ENCODE data around the gene TCERG1L. TPM values are rescaled to one million over a fixed set of nuclear protein-coding genes. Genes with fewer than 3 reads are reported as not detected.

Gene TCERG1L
- total and polyA plus RNA-seq, 8 donors, result 0.18 TPM; not detected in 7

DNA sequence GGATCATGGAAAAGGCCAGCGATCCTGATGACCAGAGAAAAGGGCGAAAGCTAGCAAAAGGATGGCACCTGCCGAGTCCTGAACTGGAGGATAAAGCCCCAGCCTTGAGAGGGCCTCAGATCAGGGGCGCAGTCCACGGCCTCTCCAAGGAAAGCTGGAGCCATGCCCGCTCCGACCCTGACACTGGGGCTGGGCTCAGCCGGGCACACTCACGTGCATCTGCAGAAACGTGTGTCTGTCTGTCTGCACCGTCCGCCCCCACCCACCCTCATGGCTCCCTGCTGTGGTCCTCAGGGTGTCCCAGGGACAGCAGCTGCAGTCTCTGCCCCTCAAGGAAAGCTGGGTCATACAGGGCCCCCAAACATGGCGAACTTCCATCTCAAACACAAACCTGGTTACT lies 200.5 kb downstream of the TCERG1L start:
- intact Hi-C loops (cut with DNase I; ENCODE audit: low total_unique reads), result no loop called here
- TF ChIP-seq POLR2A (IDR thresholded peaks at IDR 0.05), result no peak
- TF ChIP-seq CTCF (IDR thresholded peaks at IDR 0.05), result no peak
- TF ChIP-seq POLR2AphosphoS5 (IDR thresholded peaks at IDR 0.05), result no peak
- no peak for TF ChIP-seq EP300 (IDR thresholded peaks at IDR 0.05)
- no peaks in the 10 kb centered on the region for H3K36me3 ChIP-seq
- H3K27ac ChIP-seq, result no peak overlapping the region
- WGBS, 5 donors, result 71 to 87% (median 85%) methylated on average over 13 of the region's 13 CpGs
- H3K4me1 ChIP-seq, result no peaks in the 10 kb centered on the region
- no peak for DNase-seq
- H3K4me3 ChIP-seq, result no peak overlapping the region
- no peaks in the 10 kb centered on the region for H3K27me3 ChIP-seq
- H3K9me3 ChIP-seq, result peaks cover 0 to 17% (median 7%) of the 10 kb centered on the region in 4 donors

- no peak overlapping the region for H3K27ac ChIP-seq
- no peaks in the 10 kb centered on the region for H3K27me3 ChIP-seq
- 71 to 86% (median 84%) methylated on average over 10 to 11 of the region's 11 CpGs for WGBS, 5 donors
- no peaks in the 10 kb centered on the region for H3K36me3 ChIP-seq
- H3K9me3 ChIP-seq, result peaks cover 0 to 21% (median 8%) of the 10 kb centered on the region in 4 donors
- intact Hi-C loops (cut with DNase I; ENCODE audit: low total_unique reads), result no loop called here
- DNase-seq, result no peak
- no peaks in the 10 kb centered on the region for H3K4me1 ChIP-seq
- H3K4me3 ChIP-seq, result no peak overlapping the region
- no peak for TF ChIP-seq POLR2A (IDR thresholded peaks at IDR 0.05)
- TF ChIP-seq CTCF (IDR thresholded peaks at IDR 0.05), result no peak
- no peak for TF ChIP-seq EP300 (IDR thresholded peaks at IDR 0.05)
- TF ChIP-seq POLR2AphosphoS5 (IDR thresholded peaks at IDR 0.05), result no peak
Observed at GRCh38 chr10:131110241-131110783, 201.2 kb downstream of the TCERG1L start.

- H3K4me1 ChIP-seq, result no peaks in the 10 kb centered on the region
- intact Hi-C loops (cut with DNase I; ENCODE audit: low total_unique reads), result no loop called here
- no peak for DNase-seq
- no peak overlapping the region for H3K27ac ChIP-seq
- TF ChIP-seq CTCF (IDR thresholded peaks at IDR 0.05) (no peak), EP300 (IDR thresholded peaks at IDR 0.05) (no peak), POLR2A (IDR thresholded peaks at IDR 0.05) (no peak), POLR2AphosphoS5 (IDR thresholded peaks at IDR 0.05) (no peak)
- H3K9me3 ChIP-seq, result peaks cover 0 to 21% (median 10%) of the 10 kb centered on the region in 4 donors
- WGBS, 5 donors, result 73 to 89% (median 86%) methylated on average over 16 of the region's 16 CpGs
- no peak overlapping the region for H3K4me3 ChIP-seq
- no peaks in the 10 kb centered on the region for H3K27me3 ChIP-seq
- no peaks in the 10 kb centered on the region for H3K36me3 ChIP-seq
Observed at GRCh38 chr10:131109726-131110125, 201.8 kb downstream of the TCERG1L start.

GRCh38 chr10:131109291-131109690 lies 202.2 kb downstream of the TCERG1L start:
- H3K36me3 ChIP-seq, result no peaks in the 10 kb centered on the region
- H3K4me3 ChIP-seq, result no peak overlapping the region
- peaks cover 0 to 21% (median 10%) of the 10 kb centered on the region in 4 donors for H3K9me3 ChIP-seq
- no peaks in the 10 kb centered on the region for H3K4me1 ChIP-seq
- H3K27ac ChIP-seq, result no peak overlapping the region
- no peaks in the 10 kb centered on the region for H3K27me3 ChIP-seq
- no peak for DNase-seq
- 85 to 90% (median 89%) methylated on average over 19 of the region's 19 CpGs for WGBS, 5 donors
- intact Hi-C loops (cut with DNase I; ENCODE audit: low total_unique reads), result no loop called here
- no peak for TF ChIP-seq CTCF (IDR thresholded peaks at IDR 0.05)
- no peak for TF ChIP-seq POLR2AphosphoS5 (IDR thresholded peaks at IDR 0.05)
- no peak for TF ChIP-seq POLR2A (IDR thresholded peaks at IDR 0.05)
- TF ChIP-seq EP300 (IDR thresholded peaks at IDR 0.05), result no peak

All from stomach (tissue), 9 donors.